Right forelimb (tissue), 1 donor: ENCODE data around the gene CHST12.
A peak's percentile ranks its signal among the peaks of the same experiment; 100 is the strongest.
"Not testable (repeated sequence)": the region's sequence is repeated elsewhere in the genome, so short reads cannot be mapped to it uniquely, and the experiment has no call there.

Experiments
- DNase-seq: peaks from one replicate; pipeline ENCODE4 v3.0.0-alpha.2; 2018

Gene CHST12

DNA sequence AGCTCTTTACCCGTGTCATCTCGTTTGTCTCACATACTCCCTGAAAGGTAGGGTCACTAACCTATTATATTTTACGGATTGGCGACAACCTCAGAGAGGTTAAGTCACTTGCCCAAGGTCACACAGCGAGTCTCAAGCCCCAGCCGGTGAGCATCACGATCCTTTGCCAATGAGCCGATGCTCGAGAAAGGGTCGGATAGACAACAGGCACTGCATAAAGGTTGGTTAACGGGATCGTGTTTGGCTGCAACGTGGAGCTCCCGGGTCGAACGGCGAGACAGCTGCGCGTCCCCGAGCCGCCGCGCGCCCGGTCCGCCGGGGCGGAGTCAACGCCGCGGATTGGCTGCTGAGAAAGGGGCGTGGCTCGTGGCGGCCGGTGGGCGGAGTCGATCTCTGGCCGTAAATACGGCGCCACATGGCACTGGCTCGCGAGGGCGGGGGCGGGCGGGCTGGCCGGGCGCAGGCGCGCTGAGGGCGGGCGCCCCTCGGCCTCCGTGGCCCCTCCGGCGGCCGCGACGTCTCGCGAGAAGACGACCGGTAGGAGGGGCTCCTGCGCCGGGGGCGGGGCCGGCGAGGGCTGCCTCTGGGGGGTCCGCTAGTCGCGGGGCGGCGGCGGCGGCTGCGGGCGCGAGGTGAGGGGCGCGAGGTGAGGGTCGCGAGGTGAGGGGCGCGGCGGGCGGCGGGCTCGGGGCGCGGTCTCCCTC is at the start of gene CHST12:
Gene CHST12, plus strand, starts transcription at position 598 of the 704 bp plus-strand sequence. CDS start 29,029 bp downstream, outside the sequence.
- peak; percentile 96 for DNase-seq

DNA sequence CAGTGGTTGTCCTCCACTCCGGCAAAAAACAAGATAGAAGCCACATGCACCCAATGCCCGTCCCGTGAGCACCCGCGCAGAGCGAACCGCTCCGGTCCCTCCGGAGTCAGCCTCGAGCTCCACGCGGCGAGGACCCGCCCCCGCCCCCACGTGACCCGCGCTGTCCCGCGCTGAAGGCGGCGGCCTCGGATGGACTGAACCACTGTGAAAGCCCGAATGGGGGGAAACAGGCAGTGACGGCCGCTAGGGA is 49.5 kb upstream of the CHST12 start:
- DNase-seq = peak; percentile 96

DNA sequence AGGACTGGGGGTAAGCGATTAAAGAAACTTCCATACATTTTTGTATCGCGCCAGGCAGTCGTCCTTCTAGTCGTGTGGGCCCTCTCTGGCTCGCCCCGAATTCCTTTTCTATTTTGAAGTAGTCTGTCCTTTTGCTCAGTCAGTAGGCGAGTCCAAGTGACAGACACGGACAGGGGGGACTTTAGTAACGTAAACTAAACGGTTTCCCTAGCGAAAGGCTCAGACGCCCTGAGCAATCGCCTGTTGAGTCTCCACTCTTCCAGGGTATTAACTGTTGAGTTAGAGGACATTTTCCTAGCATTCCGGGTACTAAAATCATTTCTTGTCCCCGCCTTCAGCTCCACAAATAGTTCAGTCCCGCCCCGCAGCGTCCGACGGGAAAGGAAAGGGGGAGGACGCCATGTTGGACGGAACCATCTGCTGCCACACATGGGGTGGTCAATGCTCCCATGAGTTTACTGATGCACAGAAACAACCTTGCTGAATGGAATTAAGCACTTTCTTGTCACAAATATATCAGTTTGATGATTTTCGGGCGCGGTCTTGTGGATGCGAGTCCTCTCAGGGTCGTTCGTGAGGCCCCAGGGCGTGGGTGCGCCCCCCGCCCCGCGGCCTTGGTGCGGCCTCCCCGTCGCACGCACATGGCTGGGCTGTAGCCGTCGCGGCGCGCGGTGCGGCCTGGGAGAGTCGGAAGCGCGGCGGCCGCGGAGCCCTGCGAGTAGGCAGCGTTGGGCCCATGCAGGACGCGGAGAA is 49.0 kb upstream of the CHST12 start, which contains the start of gene EIF3B:
Gene EIF3B, plus strand, starts transcription at position 642 of the 753 bp plus-strand sequence. Its CDS starts 95 bp downstream, at position 737.
- DNase-seq = peak; percentile 95

DNA sequence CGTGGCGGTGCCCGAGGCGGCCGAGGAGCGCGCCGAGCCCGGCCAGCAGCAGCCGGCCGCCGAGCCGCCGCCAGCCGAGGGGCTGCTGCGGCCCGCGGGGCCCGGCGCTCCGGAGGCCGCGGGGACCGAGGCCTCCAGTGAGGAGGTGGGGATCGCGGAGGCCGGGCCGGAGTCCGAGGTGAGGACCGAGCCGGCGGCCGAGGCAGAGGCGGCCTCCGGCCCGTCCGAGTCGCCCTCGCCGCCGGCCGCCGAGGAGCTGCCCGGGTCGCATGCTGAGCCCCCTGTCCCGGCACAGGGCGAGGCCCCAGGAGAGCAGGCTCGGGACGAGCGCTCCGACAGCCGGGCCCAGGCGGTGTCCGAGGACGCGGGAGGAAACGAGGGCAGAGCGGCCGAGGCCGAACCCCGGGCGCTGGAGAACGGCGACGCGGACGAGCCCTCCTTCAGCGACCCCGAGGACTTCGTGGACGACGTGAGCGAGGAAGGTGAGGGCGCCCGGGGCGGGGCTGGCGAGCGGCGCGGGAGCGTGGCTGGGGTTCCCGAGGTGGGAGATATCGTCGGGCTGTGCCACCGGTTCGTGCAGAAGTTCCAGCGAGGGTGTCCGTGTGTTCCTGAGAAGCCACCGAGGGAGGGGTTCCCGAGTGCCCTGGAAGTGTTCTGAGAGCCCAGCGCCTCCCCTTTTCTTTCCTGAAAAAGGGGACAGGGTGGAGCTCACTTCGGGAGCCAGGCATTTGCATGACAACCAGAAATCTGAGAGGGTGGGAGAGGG is 48.3 kb upstream of the CHST12 start:
- DNase-seq = no peak

DNA sequence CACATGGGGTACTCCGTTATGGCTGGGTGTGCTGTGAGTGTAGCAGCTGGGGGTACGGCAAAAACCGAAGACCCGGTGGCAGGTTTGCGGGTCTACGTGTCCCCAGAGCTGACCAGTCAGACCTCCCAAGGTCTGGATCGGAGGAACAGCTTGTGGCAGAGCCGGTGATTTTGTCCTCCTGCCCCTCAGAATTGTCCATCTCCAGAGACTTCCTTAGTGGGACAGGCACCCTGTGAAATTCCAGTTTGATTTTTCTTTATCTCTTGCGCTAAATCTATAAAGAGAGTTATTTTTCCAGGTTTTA is 47.8 kb upstream of the CHST12 start:
- DNase-seq = no peak

DNA sequence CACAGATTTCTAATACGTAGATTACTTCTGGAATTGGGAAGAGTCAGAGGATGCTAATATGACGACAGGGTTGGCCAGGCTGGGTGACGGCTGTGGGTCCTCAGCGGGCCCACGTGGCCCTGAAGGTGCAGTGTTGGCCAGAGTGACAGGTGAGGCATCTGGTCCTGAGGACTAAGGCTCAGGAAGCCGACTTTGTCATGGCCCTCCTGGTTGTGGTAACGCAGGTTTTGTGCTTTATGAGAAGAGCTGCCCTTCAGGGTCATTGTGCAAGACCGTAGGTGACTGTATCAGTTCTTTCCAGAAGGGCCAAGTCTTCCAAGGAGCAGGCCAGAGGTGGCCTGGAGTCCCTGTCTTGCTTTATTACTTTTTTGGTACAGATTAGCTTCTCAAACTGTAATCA is 46.2 kb upstream of the CHST12 start:
- DNase-seq = no peak

DNA sequence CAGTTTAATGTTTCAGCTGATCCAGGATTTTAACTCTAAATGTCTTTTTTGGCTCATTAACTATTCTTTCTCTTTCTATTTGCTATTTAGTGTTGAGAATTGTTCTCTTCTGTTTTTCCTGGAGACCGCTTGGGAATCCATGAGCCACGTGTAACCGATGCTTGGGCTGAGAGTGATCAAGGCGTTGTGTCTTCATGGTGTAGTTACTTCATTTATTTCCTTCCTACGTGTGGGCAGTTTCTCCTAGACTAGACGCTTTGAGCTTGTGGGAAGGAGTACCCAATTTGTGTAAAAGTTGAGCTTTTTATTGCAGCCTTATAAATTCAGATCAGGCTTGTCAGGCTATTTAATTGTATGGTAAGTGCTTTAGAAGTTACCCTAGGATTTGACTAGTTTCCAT is 45.8 kb upstream of the CHST12 start:
- DNase-seq = no peak

DNA sequence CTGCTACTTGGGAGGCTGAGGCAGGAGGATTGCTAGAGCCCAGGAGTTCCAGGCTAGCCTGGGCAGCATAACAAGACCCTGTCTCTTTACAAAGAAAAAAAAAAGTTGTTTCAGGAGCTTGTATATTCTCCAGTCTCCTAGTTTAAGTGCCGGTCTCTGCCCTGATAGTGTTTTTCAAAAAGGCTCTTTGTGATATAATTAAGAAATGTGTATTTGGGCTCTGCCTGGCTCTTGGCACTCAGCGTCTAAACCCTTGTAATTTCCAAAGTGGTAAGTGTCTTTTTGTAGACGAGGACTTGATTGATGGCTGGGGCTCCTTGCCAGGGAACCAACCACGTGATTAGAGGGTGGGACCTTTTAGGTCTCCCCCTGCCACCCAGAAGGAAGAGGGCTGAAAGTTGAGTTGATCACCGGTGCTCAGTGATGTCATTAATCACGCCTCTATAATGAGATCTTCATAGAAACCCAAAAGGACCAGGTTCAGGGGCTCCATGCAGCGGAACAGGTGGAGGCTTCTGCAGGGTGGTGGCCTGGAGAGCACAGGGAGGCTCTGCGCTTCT is 44.4 kb upstream of the CHST12 start:
- no peak for DNase-seq

DNA sequence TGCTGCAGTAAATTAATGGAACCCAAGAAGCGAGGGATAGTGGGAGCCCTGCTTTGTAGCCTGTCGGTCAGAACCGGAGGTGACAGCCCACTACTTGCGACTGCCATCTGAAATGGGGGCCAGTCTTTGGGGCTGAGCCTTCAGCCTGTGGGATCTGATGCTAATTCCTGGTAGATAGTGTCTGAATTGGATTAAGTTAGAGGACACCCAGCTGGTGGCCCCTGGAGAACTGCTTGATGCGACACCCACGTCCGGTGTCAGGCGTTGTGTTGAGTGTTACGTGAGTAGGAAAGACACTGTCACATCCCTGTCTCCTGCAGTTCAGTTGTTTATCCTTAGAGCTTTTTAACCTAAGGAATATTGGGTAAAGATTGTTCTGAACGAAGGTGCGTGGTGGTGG is 43.8 kb upstream of the CHST12 start:
- DNase-seq = no peak

DNA sequence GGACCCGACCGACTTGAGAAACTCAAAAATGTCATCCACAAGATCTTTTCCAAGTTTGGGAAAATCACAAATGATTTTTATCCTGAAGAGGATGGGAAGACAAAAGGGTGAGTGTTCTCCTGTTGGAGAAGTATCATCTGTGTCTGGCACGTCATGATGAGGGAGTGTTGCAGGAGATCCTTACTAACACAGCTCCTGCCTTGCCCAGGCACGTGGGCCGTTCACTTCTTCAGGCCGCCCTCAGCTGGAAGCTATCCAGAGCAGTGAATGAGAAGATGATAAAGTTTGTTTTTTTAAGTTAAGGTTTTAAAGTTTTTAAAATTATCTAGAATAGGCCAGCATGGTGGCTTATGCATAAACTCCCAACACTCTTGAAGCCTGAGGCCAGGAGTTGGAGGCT is 42.6 kb upstream of the CHST12 start:
- no peak for DNase-seq

DNA sequence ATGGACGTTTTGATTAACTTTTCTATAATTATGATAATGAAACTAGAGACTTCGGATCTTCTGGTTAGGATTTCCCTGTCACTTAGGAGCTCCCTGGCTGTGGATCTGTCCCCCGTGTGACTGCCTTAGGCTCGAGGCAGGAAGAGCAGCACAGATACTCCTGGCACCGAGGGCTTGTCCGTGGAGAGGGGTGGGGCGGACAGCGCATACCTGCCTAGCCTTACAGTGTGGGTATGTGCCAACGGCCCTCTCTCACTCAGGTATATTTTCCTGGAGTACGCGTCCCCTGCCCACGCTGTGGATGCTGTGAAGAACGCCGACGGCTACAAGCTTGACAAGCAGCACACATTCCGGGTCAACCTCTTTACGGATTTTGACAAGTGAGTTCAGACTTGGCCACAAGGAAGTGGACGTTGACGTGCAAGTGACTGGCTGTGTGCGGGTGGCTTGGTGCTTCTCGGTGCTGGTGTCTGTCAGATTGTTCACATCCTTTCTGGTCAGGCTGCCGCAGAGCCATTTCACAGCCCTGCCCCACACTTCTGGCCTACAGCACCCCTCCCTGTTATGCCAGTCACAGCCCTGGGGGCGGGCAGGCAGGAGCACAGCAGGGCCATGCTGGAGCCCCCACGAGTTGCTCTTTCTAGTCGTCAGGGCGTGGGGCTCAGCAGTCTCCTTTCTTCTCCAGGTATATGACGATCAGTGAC is 40.9 kb upstream of the CHST12 start:
- no peak for DNase-seq

DNA sequence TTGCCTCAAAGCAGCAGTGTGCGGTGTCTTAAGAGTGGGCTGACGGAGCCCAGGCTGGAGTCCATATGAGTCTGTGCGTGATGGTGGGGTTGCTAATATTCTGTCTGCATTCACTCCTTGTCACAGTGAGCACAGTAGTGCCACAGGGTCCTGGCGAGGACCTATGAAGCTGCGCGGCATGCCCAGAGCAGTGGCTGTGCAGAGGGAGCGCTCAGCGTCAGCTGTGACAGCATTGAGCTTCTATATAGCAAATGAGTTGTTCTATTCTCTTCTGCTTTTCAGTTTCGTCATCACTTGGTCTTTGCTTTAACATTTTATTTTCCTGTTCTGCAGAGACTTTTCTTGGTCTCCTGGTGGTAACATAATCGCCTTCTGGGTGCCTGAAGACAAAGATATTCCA is 34.3 kb upstream of the CHST12 start:
- no peak for DNase-seq

DNA sequence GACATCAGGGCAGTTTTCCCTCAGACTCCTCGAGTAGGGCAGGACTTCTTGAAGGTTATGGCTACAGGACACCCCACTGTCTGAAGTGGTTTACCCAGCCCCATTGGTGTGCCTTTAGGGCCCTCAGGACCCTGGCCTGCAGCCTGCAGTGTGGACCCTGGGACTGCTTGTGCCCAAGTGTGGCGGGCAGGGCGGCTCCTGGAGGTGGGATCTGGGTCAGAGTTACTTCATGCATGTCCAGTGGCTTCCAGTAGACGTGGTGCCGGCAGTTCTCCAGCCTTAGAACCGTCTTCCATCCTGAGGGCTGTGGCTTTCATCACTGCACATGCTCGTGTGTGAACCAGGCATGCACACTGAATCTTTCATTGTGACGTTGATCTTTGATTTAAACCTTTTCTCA is 32.1 kb upstream of the CHST12 start:
- DNase-seq = no peak

DNA sequence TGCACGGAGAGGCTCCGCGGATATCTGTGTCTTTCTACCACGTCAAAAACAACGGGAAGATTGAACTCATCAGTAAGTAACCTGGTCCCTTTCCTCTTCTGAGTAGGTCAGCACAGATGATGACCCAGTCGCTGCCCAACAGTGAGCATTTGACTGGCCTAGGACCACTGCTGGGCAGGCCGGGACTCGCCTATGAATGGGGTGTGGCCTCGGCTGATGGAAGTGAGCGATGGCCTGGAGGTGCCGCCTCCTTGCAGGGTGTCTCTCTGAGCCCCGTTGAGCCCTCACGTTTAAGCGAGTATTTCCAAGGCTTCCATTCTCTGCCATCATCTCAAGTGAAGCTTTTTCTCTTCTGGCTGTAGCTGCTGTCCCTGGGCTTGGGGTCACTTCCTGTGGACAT is 30.7 kb upstream of the CHST12 start:
- no peak for DNase-seq

DNA sequence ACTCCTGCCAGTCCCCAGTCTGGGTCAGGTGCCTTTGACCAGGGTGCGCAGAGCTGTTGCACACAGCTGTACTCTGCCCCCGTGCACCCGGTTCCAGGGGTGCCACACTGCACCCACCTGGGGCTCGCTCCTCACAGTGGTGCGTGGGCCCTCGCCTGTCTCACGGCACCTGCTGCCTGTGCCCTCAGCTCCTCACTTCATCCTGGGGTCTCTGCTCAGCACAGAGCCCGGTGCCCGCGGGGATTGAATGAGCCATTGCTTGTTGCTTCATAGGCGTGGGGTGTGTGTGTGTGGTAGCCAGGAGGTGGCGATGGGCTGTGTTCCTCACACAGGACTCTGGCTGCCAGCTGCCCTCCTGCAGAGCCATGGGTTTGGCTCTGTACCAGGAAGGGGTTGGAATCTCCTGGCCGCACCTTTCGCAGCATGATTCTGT is 30.3 kb upstream of the CHST12 start:
- no peak for DNase-seq

DNA sequence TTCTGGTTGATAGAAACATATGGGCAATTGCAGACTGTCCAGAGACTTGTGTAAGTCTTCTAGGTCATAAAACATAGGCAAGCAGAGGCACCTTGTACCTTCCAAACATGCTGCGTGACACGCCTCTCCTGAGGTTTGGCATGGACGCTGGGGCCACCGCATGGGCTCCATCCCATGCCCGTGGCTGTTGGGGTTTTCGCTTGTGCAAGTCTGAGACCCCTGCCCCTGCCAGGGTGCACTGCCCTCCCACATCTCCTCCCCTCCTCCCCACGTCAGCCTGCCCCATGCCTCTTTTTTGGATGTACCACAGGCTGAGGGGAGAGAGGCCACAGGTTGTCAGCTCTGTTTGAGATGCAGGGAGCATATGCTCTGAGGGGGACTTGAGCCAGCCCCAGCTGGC is 29.8 kb upstream of the CHST12 start:
- DNase-seq = no peak

DNA sequence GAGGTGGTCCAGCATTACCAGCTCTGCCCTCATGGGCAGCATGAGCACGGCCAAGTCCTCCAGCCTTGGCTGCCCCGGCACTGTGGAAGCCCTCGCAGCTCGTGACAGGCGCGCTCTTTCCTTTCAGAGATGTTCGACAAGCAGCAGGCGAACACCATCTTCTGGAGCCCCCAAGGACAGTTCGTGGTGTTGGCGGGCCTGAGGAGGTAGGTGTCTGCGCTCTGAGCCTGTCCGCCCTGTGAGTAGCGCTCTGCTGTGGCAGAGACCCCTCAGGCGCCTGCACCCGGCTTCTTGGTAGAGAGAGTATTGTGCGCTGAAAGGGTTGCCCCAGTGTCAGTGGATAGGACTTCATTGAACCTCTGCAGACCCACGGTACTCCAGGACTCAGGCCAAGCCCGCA is 29.0 kb upstream of the CHST12 start:
- no peak for DNase-seq

DNA sequence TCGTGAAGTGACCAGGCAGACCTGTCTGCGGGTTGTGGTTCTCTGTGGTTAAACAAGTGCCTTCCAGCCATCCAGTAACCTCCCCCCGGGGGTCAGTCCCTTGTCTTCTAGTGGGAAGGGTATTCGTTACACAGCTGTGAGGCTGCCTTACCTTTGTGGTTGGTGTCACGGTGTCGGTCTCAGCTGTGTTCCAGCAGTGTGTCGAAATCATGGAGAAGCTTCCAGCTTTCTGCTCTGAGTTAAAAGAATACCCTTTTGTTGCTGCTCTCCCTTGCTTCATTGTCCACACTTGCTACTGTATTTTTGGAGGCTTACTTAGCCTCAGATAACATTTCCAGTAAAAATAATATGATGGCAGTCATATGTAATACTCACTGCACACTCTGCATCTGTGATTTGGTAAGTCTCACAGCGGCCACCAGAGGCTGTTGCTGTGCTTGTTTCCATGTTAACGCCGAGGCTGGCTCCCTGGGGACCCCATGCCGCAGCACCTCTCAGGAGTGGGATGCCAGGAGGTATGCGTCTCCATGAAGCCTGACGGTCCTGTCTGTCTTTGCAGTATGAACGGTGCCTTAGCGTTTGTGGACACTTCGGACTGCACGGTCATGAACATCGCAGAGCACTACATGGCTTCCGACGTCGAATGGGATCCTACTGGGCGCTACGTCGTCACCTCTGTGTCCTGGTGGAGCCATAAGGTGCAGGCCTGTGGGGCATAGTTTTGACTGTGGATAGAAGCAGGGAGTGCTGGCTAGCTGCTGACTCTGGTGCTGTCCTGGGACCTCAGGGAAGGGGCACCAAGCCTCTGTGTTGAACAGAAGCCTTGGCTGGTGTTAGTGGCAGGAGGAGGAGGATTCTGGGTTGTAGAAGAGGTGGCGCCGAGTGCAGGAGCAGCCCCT is 28.3 kb upstream of the CHST12 start:
- no peak for DNase-seq

DNA sequence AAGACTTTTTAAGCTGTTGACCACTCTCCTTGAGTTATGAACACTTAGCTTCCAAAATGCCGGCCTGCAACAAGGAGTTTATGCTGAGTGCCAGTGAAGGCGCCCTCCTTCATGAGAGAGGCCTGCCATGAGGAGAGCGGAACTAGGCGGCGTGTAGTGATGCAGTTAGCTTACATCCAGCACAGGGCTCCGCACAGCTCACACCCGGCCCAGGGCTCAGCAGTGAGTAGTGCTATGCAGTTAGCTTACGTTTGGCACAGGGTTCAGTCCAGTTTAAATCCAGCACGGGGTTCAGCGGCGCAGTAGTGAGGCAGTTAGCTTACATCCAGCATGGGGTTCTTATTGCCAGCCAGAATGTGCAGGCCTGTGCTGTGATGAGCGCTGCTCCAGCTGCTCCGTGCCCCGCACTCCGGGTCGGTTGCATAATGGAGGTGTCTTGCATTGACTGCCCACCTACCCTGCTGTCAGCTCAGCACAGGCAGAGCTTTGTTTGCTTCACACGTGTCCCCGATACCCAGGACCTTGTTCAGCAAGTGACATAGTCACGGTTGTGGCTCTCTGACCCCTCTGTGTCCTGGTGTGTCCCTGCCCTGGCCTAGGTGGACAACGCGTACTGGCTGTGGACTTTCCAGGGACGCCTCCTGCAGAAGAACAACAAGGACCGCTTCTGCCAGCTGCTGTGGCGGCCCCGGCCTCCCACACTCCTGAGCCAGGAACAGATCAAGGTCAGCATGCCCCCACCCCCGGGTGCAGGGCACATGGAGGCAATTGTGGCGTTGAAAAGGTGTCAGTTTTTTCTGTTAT is 26.9 kb upstream of the CHST12 start:
- no peak for DNase-seq

DNA sequence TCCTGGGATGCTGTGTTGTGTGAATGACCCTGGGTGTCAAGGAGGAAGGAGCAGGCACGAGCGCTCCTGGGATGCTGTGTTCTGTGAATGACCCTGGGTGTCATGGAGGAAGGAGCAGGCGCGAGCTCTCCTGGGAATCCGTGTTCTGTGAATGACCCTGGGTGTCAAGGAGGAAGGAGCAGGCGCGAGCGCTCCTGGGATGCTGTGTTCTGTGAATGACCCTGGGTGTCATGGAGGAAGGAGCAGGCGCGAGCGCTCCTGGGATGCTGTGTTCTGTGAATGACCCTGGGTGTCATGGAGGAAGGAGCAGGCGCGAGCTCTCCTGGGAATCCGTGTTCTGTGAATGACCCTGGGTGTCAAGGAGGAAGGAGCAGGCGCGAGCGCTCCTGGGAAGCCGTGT is 25.9 kb upstream of the CHST12 start:
- not testable (repeated sequence) for DNase-seq

DNA sequence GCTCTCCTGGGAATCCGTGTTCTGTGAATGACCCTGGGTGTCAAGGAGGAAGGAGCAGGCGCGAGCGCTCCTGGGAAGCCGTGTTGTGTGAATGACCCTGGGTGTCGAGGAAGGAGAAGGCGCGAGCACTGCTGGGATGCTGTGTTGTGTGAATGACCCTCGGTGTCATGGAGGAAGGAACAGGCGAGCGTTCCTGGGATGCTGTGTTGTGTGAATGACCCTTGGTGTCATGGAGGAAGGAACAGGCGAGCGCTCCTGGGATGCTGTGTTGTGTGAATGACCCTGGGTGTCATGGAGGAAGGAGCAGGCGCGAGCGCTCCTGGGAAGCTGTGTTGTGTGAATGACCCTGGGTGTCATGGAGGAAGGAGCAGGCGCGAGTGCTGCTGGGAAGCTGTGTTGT is 25.3 kb upstream of the CHST12 start:
- DNase-seq = not testable (repeated sequence)
